LNCAP (cell line): ENCODE data around the gene BCL2.

Source experiments
- CTCF ChIP-seq: fragments of 450-650 bp; IDR thresholded peaks from 2 replicates; pipeline ENCODE4 v1.5.1; 2017; ENCODE audit warnings: mild to moderate bottlenecking

Gene BCL2

GRCh38 chr18:63085611-63086010 lies 234.0 kb downstream of the BCL2 start:
- no peak for TF ChIP-seq CTCF

- no peak for TF ChIP-seq CTCF
Measured at GRCh38 chr18:63084219-63084618, 235.3 kb downstream of the BCL2 start.

GRCh38 chr18:63083555-63083954 lies 236.0 kb downstream of the BCL2 start:
- TF ChIP-seq CTCF: no peak

- no peak for TF ChIP-seq CTCF
Measured at GRCh38 chr18:63083020-63083531, 236.5 kb downstream of the BCL2 start.

GRCh38 chr18:63082366-63083019 lies 237.1 kb downstream of the BCL2 start:
- TF ChIP-seq CTCF: no peak

- TF ChIP-seq CTCF: no peak
Measured at GRCh38 chr18:63079114-63079513, 240.5 kb downstream of the BCL2 start.

GRCh38 chr18:63078471-63078870 lies 241.1 kb downstream of the BCL2 start:
- TF ChIP-seq CTCF: no peak

- TF ChIP-seq CTCF: no peak
Measured at GRCh38 chr18:63074981-63075404, 244.6 kb downstream of the BCL2 start.
